ENCODE results near the gene KLHL22. TPM values are rescaled to one million over a fixed set of nuclear protein-coding genes. Genes with fewer than 3 reads are reported as not detected.

The KLHL22 gene
- total RNA-seq, 2 donors from 2014 or later: 24.0 to 41.1 TPM

DNA sequence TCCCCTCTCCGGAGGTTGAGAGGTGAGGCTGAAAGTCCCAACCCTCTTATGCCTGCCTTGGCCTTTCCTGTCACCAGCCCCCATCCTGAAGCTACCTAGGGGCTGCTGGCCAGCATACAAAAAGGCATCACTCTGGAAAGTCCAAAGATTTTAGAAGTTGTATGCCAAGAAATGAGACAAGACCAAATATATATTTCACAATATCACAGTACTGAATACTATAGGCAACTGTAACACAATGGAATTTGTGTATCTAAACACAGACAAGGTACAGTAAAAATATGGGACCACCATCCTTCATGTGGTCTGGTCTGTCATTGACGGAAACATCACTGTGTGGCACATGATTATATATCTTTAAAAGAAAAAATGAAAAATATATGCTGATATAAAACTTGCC is 4.2 kb downstream of the KLHL22 start:
- Histone ChIP-seq H3K4me3 (no peak overlapping the region), H3K27me3 (replicated peaks; ENCODE audit: insufficient read depth) (no peaks in the 10 kb centered on the region), H3K4me1 (ENCODE audit: control insufficient read depth in 1 of 2, low read depth in 2 of 2) (peaks cover 6 to 15% of the 10 kb centered on the region in 2 donors), H3K9me3 (no peaks in the 10 kb centered on the region), H3K36me3 (peaks cover 4% of the 10 kb centered on the region), H3K27ac (no peak overlapping the region)
- no peak for DNase-seq (ENCODE audit: low spot score)
- ATAC-seq (ENCODE audit: insufficient number of reproducible peaks, low FRiP score, low read depth): no peak
- TF ChIP-seq CTCF (IDR thresholded peaks at IDR 0.05): no peak

DNA sequence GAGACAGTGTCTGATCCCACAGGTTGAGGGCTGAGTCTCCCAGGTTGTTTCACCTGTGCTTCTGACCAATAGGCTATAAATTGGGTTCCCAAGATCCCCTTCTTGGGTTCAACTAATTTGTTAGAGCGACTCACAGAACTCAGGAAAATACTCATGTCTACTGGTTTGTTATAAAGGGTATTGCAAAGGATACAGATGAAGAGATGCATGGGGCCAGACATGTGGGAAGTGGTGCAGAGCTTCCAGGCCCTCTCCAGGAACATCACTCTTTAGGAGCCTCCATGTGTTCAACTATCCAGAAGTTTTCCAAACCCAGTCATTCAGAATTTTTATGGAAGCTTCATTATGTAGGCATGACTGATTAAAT is 4.7 kb downstream of the KLHL22 start:
- H3K4me1 ChIP-seq (ENCODE audit: control insufficient read depth in 1 of 2, low read depth in 2 of 2): peaks cover 6 to 15% of the 10 kb centered on the region in 2 donors

DNA sequence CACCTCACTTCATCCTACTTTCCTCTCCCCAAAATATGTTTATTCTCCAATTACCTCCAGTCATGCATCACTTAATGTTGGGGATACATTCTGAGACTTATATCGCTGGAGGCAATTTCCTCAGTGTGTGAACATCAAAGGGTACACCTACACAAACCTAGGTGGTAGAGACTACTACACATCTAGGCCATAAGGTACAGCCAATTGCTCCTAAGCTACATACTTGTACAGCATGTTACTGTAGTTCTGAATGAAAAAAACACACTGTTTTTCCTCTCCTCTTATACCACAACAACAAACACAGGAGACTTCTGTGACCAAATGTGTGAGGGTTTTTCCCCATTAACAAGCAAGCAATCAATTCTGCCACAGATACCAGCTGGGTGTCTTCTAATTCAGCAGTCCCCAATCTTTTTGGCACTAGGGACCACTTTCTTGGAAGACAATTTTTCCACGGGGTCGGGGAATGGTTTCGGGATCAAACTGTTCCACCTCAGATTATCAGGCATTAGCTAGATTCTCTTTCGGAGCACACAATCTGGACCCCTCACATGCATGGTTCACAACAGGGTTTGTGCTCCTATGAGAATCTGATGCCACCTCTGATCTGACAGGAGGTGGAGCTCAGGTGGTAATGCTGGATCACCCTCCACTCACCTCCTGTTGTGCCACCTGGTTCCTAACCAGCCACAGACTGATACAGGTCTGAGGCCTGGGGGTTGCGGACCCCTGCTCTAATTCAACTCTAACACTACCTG is 5.2 kb downstream of the KLHL22 start:
- no peaks in the 10 kb centered on the region for H3K27me3 ChIP-seq (replicated peaks; ENCODE audit: insufficient read depth)
- no peak for DNase-seq (ENCODE audit: low spot score)
- no peak for TF ChIP-seq CTCF (IDR thresholded peaks at IDR 0.05)
- ATAC-seq (ENCODE audit: insufficient number of reproducible peaks, low FRiP score, low read depth): no peak
- peaks cover 6 to 15% of the 10 kb centered on the region in 2 donors for H3K4me1 ChIP-seq (ENCODE audit: control insufficient read depth in 1 of 2, low read depth in 2 of 2)
- no peak overlapping the region for H3K27ac ChIP-seq
- peaks cover 4% of the 10 kb centered on the region for H3K36me3 ChIP-seq
- H3K9me3 ChIP-seq: no peaks in the 10 kb centered on the region
- H3K4me3 ChIP-seq: no peak overlapping the region

More for the DNA sequence above, 4.7 kb downstream of the KLHL22 start:
- ATAC-seq (ENCODE audit: insufficient number of reproducible peaks, low FRiP score, low read depth) (no peak), DNase-seq (ENCODE audit: low spot score) (no peak)
- Histone ChIP-seq H3K36me3 (peaks cover 4% of the 10 kb centered on the region), H3K27me3 (replicated peaks; ENCODE audit: insufficient read depth) (no peaks in the 10 kb centered on the region), H3K27ac (no peak overlapping the region), H3K9me3 (no peaks in the 10 kb centered on the region), H3K4me3 (no peak overlapping the region)
- TF ChIP-seq CTCF (IDR thresholded peaks at IDR 0.05): no peak

- Histone ChIP-seq H3K27me3 (replicated peaks; ENCODE audit: insufficient read depth) (no peaks in the 10 kb centered on the region), H3K36me3 (peaks cover 4% of the 10 kb centered on the region), H3K9me3 (no peaks in the 10 kb centered on the region), H3K4me3 (no peak overlapping the region), H3K4me1 (ENCODE audit: control insufficient read depth in 1 of 2, low read depth in 2 of 2) (peaks cover 0 to 5% of the 10 kb centered on the region in 2 donors), H3K27ac (no peak overlapping the region)
- no peak for TF ChIP-seq CTCF (IDR thresholded peaks at IDR 0.05)
- no peak for ATAC-seq (ENCODE audit: insufficient number of reproducible peaks, low FRiP score, low read depth)
- no peak for DNase-seq (ENCODE audit: low spot score)
Observed at GRCh38 chr22:20488946-20489345, 6.6 kb downstream of the KLHL22 start.

GRCh38 chr22:20487715-20488114 is 7.9 kb downstream of the KLHL22 start:
- Histone ChIP-seq H3K36me3 (peaks cover 4% of the 10 kb centered on the region), H3K9me3 (no peaks in the 10 kb centered on the region), H3K27me3 (replicated peaks; ENCODE audit: insufficient read depth) (no peaks in the 10 kb centered on the region), H3K4me3 (no peak overlapping the region), H3K27ac (no peak overlapping the region), H3K4me1 (ENCODE audit: control insufficient read depth in 1 of 2, low read depth in 2 of 2) (no peaks in the 10 kb centered on the region)
- no peak for TF ChIP-seq CTCF (IDR thresholded peaks at IDR 0.05)
- ATAC-seq (ENCODE audit: insufficient number of reproducible peaks, low FRiP score, low read depth) (no peak), DNase-seq (ENCODE audit: low spot score) (no peak)

Data from thoracic aorta (tissue), 2 donors.